Activated naive CD8-positive, alpha-beta T cell treated with anti-CD3 and anti-CD28 coated beads, Interleukin-2, amount 10 ng/mL, durations not matched to agents 7 days and 5 days (primary cell): Measurements from ENCODE around the gene TLX3. TPM values are rescaled to one million over a fixed set of nuclear protein-coding genes. Genes with fewer than 3 reads are reported as not detected.
A peak's percentile ranks its signal among the peaks of the same experiment; 100 is the strongest.

ENCODE experiments used
- ATAC-seq: fragments of 150-1000 bp; cut with Tn5 transposase; one replicate; pipeline ENCODE4 v1.10.0; 2021; ENCODE audit warnings: low read depth, moderate library complexity
- POLR2A ChIA-PET: fragments of 350-600 bp; sonication (Branson Sonifier 250); formaldehyde crosslinking; loops from one replicate; lab custom pipeline; 2021; ENCODE audit warnings: antibody characterized with exemption; lab: Charles Lee
- DNase-seq: peaks from one replicate; pipeline ENCODE4 v3.0.0; 2021
- H3K27ac Mint-ChIP-seq: one replicate; pipeline ENCODE4 v1.8.0; 2022; ENCODE audit warnings: mild to moderate bottlenecking, mixed read lengths
- H3K27me3 Mint-ChIP-seq: one replicate; pipeline ENCODE4 v1.8.0; 2022; ENCODE audit warnings: mild to moderate bottlenecking, moderate library complexity, mixed read lengths
- H3K36me3 Mint-ChIP-seq: one replicate; pipeline ENCODE4 v1.8.0; 2021; ENCODE audit warnings: mild to moderate bottlenecking, mixed read lengths
- H3K4me1 Mint-ChIP-seq: one replicate; pipeline ENCODE4 v1.8.0; 2021; ENCODE audit warnings: mixed read lengths
- H3K4me3 Mint-ChIP-seq: one replicate; pipeline ENCODE4 v1.8.0; 2022; ENCODE audit warnings: mild to moderate bottlenecking, moderate library complexity, mixed read lengths
- H3K9me3 Mint-ChIP-seq: one replicate; pipeline ENCODE4 v1.8.0; 2021; ENCODE audit warnings: mixed read lengths
- total RNA-seq, 2 experiments: library from RNA; stranded (reverse); gene quantifications; one replicate each; pipeline ENCODE4 v1.2.3, GENCODE V29; 2021

The TLX3 gene
- not detected for total RNA-seq

DNA sequence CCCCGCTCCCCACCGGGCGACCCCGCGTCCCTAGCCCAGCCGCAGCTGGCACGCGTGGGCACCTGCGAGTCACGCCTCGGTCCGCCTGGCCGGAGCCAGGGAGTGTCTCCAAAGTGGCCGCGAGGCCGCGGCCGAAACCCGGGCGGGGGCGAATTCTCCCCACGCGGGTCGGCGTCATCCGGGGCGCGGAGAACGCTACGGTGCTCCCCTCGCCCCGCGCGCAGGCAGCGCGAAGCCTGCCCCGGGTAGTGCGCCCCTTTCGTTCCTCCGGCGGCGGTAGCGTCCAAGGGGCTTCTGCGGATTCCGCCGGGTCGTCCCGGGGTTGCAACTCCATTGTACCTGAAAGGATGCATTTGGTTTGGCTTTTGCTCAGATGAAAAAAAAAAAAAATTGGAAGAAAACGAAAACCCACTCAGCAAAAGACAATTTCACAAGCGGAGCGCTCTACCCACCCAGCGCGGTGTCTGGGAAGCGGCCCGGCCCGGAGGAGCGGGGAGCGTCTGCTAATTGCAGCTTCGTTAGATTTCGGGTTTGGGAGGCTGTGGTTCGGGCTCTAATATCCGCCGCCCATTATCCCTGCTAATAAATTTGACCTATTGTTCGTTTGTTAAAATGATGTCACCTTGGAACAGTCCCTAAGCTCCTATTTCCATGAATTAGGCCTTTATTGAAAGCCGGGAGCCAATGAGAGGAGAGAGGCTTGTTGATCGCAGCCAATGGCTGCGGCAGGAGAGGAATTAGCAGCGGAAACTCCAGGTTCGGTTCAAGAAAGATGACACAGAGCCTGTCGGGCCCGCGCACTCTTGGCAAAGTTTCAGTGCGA lies at the start of gene TLX3:
TSS of gene TLX3 (plus strand) at position 796 of the 823 bp plus-strand sequence. CDS start 118 bp downstream, outside the sequence.
- no peak for ATAC-seq
- peaks cover 73% of the 10 kb centered on the region for H3K27me3 Mint-ChIP-seq
- H3K4me1 Mint-ChIP-seq: peaks cover 17% of the 10 kb centered on the region
- no peak within 1 kb of the TSS for H3K27ac Mint-ChIP-seq
- peak within 1 kb of the TSS; percentile 39 for H3K4me3 Mint-ChIP-seq
- no peaks in the 10 kb centered on the region for H3K9me3 Mint-ChIP-seq
- DNase-seq: no peak
- peaks cover 2% of the 10 kb centered on the region for H3K36me3 Mint-ChIP-seq
- POLR2A ChIA-PET: no interaction called here

DNA sequence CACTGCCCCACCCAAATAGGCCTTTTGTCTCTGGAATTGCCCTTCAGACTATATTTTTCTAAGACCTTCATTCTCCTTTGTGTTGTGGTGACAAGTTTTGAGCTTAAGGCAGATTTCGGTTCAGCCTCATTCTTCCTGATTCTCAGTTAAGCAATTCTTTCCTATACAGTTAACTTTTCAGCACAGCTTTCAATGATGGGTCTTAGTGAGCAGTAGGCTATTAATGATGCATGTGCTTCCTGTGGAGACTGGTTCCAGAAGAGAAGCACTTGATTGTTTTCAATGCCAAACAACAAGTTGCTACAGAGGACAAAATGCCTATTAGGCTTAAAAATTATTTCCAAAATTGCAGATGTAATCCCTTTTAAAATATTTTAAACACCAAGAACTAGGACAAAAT lies 47.7 kb upstream of the TLX3 start:
- Mint-ChIP-seq H3K27ac (no peak overlapping the region), H3K4me1 (peaks cover 17% of the 10 kb centered on the region), H3K27me3 (peaks cover 6% of the 10 kb centered on the region), H3K9me3 (peaks cover 4% of the 10 kb centered on the region), H3K36me3 (peaks cover 5% of the 10 kb centered on the region), H3K4me3 (no peak overlapping the region)
- ATAC-seq (no peak), DNase-seq (no peak)
- POLR2A ChIA-PET: no interaction called here

DNA sequence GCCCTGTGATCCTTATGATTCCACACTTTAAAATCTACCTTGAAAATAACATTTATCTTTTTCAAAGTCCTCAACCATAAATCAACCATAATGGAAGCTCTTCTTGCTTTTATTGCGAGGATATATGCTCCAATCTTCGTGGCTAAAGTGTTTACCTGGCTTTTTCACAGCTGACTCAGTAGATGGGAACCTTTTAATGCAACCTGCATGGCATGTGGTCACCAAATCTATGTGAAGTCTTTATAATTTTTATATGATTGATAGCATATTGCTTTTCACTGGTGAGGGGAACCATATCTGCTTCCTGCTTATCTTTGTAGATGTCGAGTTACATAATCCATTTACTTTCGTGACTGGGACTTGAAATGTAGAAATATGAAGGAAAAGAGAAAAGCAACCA lies 47.1 kb upstream of the TLX3 start:
- H3K4me3 Mint-ChIP-seq: no peak overlapping the region
- peaks cover 5% of the 10 kb centered on the region for H3K36me3 Mint-ChIP-seq
- H3K27me3 Mint-ChIP-seq: peaks cover 6% of the 10 kb centered on the region
- peaks cover 17% of the 10 kb centered on the region for H3K4me1 Mint-ChIP-seq
- POLR2A ChIA-PET: no interaction called here
- ATAC-seq (no peak), DNase-seq (no peak)
- H3K9me3 Mint-ChIP-seq: peaks cover 4% of the 10 kb centered on the region
- H3K27ac Mint-ChIP-seq: no peak overlapping the region

DNA sequence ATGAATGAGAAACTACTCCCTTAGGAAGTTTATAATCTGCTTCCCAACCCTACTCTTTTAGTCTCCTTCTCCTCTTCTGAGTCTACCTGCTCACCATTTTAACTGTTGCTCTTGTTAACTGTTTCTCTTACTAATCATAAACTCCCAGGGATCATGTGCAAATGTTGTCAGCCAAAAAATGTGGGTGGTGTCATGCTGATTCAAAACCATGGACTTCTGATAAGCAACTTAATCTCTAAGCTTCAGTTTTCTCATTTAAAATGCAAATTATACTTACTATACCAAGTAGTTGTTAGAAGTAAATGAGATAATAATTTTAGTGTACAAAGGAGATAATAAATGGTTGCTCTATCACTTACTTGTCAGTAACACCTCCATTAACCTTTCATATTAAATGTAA lies 45.9 kb upstream of the TLX3 start:
- no peak for ATAC-seq
- H3K9me3 Mint-ChIP-seq: peaks cover 4% of the 10 kb centered on the region
- peaks cover 17% of the 10 kb centered on the region for H3K4me1 Mint-ChIP-seq
- H3K36me3 Mint-ChIP-seq: peaks cover 5% of the 10 kb centered on the region
- H3K27me3 Mint-ChIP-seq: peaks cover 6% of the 10 kb centered on the region
- H3K27ac Mint-ChIP-seq: no peak overlapping the region
- POLR2A ChIA-PET: interaction anchor here (1.1 kb wide), 1 partner anchor 124 kb away, joined by 3 read pairs; no protein-coding TSS in a partner anchor
- no peak overlapping the region for H3K4me3 Mint-ChIP-seq
- no peak for DNase-seq

DNA sequence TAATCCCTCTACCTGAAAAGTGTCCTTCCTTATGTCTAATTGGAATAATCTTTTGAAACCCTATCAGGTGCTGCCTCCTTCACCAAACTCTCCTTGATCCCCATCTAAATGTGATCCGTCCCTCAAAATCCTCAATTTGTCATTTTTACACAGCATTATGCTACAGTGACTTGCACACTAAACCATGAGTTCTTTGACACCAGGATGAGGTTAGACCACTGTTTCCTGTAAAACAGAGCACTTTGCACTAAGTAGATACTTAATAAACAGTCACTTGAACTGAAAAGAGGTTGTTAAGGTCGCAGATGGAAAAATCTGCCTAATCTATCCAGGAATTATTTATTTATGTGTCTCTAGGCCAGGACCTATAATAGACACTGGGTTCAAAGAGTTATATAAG lies 44.2 kb upstream of the TLX3 start:
- Mint-ChIP-seq H3K27ac (peak overlapping the region; percentile 77), H3K4me3 (peak overlapping the region; percentile 52), H3K4me1 (peaks cover 19% of the 10 kb centered on the region), H3K9me3 (peaks cover 2% of the 10 kb centered on the region), H3K36me3 (peaks cover 2% of the 10 kb centered on the region), H3K27me3 (peaks cover 7% of the 10 kb centered on the region)
- POLR2A ChIA-PET: interaction anchor here (0.7 kb wide), 1 partner anchor 20 kb away, joined by 3 read pairs; no protein-coding TSS in a partner anchor
- DNase-seq (no peak), ATAC-seq (peak; percentile 98)

DNA sequence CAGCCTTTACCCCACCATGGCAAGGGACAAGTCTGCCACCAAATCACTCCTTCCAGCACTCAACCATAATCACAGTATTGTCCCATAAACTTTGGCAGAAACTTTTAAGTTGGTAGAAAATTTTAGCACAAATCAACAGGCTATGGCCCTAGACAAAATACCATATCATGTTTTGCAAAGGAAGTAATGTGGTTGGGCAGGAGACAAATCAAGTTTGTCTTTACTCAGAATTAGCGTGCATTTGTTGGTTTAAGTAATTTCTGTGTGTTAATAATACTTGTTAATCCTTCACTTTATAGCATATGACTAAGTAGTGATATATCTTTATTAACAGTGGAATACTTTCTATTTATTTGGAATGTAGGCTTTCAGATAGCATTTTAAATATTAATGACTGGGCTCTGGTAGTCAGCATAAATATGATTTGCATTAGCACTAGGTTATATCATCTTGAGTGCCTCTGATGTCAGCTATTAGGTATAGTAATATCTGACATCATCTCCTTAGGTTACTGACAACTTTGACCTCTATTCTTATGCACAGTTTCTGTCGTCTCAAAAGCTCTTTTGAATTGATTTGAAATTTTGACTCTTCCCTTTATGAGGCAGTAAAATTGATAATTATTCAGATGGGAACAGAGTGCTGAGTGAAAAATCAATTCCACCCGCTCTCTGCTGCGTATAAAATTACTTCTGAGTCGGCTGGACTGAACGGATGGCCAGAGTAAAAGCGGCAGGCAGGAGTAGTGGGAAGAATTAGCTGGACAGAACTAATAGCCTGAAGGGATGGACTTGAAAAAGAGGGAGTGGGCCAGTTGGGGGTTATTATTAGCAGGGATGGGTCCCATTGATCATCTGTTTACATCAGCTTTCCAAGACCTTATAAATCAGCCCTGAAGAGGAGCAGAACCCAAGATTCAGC lies 40.1 kb upstream of the TLX3 start:
- Mint-ChIP-seq H3K4me1 (peaks cover 16% of the 10 kb centered on the region), H3K4me3 (no peak overlapping the region), H3K36me3 (no peaks in the 10 kb centered on the region), H3K9me3 (no peaks in the 10 kb centered on the region), H3K27me3 (peaks cover 16% of the 10 kb centered on the region), H3K27ac (no peak overlapping the region)
- POLR2A ChIA-PET: no interaction called here
- DNase-seq (no peak), ATAC-seq (no peak)

DNA sequence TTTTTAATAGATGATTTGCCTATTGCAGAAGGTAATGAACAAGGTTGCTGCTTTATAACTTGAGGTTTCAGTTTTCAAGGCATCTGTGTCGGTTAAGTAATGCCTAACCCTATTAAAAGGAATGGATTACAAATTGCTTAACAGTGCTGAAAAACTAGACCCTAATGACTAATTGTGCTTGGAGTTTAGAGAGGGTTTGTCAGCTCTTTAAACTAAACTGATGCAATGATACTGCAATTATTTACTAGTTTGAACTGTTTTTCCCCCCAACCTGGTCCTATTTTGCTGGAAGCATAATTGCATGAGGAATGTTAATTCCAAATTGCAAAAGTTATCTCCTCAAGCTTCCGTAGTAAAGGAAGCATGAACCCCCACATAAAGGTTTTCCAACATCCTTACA lies 39.3 kb upstream of the TLX3 start:
- Mint-ChIP-seq H3K36me3 (no peaks in the 10 kb centered on the region), H3K9me3 (no peaks in the 10 kb centered on the region), H3K4me3 (no peak overlapping the region), H3K27ac (no peak overlapping the region), H3K27me3 (peaks cover 19% of the 10 kb centered on the region), H3K4me1 (peaks cover 9% of the 10 kb centered on the region)
- POLR2A ChIA-PET: no interaction called here
- ATAC-seq: no peak
- DNase-seq: no peak

DNA sequence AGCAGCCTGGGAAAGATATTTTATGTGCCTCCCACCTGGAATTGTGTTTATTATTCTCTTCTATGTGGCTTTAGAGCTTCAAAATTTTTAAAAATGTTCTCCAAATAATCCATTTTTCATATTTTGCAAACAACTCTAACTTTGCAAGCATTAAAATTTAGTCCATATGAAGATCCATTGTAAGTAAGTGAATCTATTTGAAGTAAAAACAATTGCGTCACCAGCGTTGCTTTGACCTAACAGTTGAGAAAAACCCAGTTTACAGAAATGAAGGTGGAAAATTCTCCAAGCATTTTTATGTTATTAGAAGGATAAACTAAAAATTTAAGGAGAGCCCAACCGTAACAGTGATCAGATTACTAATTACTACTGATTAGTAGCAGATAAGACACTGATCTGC lies 38.9 kb upstream of the TLX3 start:
- Mint-ChIP-seq H3K36me3 (no peaks in the 10 kb centered on the region), H3K4me1 (peaks cover 6% of the 10 kb centered on the region), H3K27ac (no peak overlapping the region), H3K27me3 (peaks cover 19% of the 10 kb centered on the region), H3K9me3 (no peaks in the 10 kb centered on the region), H3K4me3 (no peak overlapping the region)
- POLR2A ChIA-PET: no interaction called here
- ATAC-seq: no peak
- DNase-seq: no peak

DNA sequence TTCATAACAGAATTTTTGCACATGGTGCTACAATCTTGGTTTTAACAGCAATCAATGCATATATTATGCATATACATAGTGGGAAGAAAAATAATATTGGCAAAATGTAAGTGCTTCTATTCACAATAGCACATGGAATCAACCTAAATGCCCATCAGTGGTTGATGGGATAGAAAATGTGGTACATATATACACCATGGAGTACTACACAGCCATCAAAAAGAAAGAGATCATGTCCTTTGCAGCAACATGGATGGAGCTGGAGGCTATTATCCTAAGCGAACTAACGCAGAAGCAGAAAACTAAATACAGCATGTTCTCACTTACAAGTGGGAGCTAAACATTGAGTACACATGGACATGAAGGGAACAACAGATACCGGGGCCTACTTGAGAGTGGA lies 37.2 kb upstream of the TLX3 start:
- Mint-ChIP-seq H3K4me1 (peaks cover 5% of the 10 kb centered on the region), H3K4me3 (no peak overlapping the region), H3K36me3 (no peaks in the 10 kb centered on the region), H3K9me3 (no peaks in the 10 kb centered on the region), H3K27ac (no peak overlapping the region), H3K27me3 (peaks cover 19% of the 10 kb centered on the region)
- POLR2A ChIA-PET: no interaction called here
- ATAC-seq: no peak
- no peak for DNase-seq

DNA sequence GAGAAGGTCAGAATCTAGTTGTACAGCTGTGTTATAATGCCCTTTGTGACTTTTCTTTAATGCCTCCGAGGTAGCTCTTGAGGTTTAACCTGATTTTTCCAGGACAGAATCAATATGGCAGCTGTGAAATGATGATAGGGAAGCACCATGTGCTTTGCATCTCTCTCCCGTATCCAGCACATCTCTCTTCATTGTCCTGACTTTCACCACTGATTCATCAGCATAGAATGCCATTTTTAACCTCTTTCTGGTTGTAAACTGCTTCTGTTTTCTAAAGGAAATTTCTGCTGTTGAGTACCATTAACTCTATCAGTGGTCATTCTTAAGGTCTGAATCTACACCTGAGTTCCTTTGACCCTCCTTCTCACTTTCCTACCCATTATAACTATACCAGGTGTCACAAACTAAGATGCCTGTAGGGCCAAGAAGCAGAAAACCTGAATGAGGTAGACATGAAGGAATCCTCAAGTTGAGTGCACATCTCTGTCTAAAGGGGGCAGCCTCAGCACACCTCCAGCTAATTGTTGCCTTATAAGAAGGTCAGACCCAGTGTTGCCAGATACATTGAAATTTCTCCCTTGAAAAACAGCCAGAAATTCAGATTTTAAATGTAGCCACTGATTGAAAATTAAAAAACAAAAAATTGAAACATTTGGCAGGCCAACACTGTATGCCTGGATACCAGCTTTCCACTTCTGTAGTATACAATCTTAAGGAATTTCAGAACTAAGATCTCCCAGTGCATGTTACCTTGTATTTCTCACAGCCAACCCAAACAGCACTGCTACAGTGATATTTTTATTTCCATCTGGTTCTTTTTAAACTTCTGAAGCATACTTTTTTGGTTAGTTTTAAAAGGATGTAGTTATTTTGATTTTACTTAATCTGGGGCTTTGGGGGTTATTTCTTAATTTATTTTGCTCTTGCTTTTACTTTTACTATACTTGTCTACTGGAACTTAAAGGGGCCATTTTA lies 35.8 kb upstream of the TLX3 start:
- Mint-ChIP-seq H3K36me3 (no peaks in the 10 kb centered on the region), H3K9me3 (no peaks in the 10 kb centered on the region), H3K27me3 (peaks cover 19% of the 10 kb centered on the region), H3K4me3 (no peak overlapping the region), H3K27ac (no peak overlapping the region), H3K4me1 (peaks cover 5% of the 10 kb centered on the region)
- no peak for DNase-seq
- POLR2A ChIA-PET: interaction anchor here (0.8 kb wide), 1 partner anchor 114 kb away, joined by 3 read pairs; no protein-coding TSS in a partner anchor
- peak; percentile 65 for ATAC-seq

DNA sequence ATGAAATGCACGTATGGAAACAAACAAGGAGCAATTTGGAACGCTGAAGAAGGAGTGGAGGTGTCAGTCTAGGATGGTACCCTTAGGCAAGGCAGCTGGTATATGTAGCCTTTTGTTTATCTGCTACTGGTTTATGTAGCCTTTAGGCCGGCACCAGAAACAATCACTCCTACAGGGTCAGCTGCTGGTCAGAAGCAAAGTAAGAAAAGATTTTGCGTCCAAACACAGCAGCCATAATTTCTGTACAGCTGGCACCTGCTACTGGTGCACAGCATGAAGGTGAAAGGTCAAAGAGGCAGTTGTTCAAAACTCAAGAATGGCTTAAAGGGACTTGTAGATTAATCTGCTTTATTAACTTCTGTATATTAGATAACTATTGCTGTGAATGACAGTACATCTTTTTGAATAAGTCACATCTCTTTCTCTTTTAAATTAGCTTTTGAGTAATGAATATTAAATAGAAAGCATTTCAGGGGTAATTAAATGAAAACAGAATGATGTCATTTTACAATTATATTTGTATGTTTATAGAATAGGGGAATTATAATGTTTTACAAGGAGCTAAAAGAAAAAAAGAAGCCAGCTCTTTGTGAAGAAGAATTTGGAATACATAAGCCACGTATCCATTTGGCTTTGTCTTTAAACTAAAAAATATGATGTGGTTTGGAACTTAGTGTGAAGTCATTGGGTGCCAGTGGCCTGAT lies 33.1 kb upstream of the TLX3 start:
- POLR2A ChIA-PET: interaction anchor here (0.7 kb wide), 1 partner anchor 40 kb away, joined by 3 read pairs; no protein-coding TSS in a partner anchor
- no peak overlapping the region for H3K27ac Mint-ChIP-seq
- H3K36me3 Mint-ChIP-seq: no peaks in the 10 kb centered on the region
- H3K9me3 Mint-ChIP-seq: no peaks in the 10 kb centered on the region
- no peak overlapping the region for H3K4me3 Mint-ChIP-seq
- H3K4me1 Mint-ChIP-seq: peaks cover 3% of the 10 kb centered on the region
- ATAC-seq: no peak
- H3K27me3 Mint-ChIP-seq: peaks cover 22% of the 10 kb centered on the region
- DNase-seq: no peak

DNA sequence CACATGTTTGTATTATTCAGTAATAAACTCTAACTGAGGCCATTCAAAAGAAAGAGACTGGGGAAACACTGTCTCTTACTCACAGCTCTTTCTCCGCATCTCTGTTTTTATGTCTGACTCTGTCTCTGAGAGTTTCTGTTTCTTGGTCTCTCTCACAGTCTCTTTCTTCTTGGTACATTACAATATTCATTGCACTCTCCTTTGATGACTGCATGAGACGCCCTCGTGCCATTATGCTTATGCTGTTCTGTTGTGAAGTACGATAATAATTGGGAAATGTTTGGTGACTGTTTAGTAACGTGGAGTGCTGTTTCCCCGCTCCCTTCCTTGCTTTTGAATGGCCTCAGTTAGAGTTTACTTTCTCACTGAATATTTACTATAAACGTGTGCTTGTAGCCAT lies 25.3 kb upstream of the TLX3 start:
- H3K36me3 Mint-ChIP-seq: no peaks in the 10 kb centered on the region
- no peak overlapping the region for H3K27ac Mint-ChIP-seq
- H3K27me3 Mint-ChIP-seq: peaks cover 46% of the 10 kb centered on the region
- H3K4me1 Mint-ChIP-seq: no peaks in the 10 kb centered on the region
- ATAC-seq (no peak), DNase-seq (no peak)
- POLR2A ChIA-PET: no interaction called here
- H3K9me3 Mint-ChIP-seq: no peaks in the 10 kb centered on the region
- H3K4me3 Mint-ChIP-seq: no peak overlapping the region
